HL-60 (cell line): ENCODE results near the gene MSX2.

ENCODE experiments used
- CTCF ChIP-seq: IDR thresholded peaks from one replicate; pipeline ENCODE4 v1.5.1; 2011; ENCODE audit warnings: low read length, control low read depth, inconsistent platforms; ENCODE audit not compliant: insufficient read depth
- GABPA ChIP-seq: IDR thresholded peaks from 2 replicates; pipeline ENCODE4 v1.6.1; 2012; ENCODE audit warnings: low read depth
- POLR2AphosphoS5 ChIP-seq: IDR thresholded peaks from 2 replicates; pipeline ENCODE4 v1.6.1; 2012; ENCODE audit warnings: low read depth
- SPI1 ChIP-seq: IDR thresholded peaks from 2 replicates; pipeline ENCODE4 v1.6.1; 2012; ENCODE audit warnings: low read depth, mild to moderate bottlenecking, borderline replicate concordance
- TF ChIP-seq, protein P1 (sequence below): IDR thresholded peaks from 2 replicates; pipeline ENCODE4 v1.6.1; 2012; ENCODE audit warnings: low read depth; ENCODE audit not compliant: insufficient replicate concordance

DNA sequence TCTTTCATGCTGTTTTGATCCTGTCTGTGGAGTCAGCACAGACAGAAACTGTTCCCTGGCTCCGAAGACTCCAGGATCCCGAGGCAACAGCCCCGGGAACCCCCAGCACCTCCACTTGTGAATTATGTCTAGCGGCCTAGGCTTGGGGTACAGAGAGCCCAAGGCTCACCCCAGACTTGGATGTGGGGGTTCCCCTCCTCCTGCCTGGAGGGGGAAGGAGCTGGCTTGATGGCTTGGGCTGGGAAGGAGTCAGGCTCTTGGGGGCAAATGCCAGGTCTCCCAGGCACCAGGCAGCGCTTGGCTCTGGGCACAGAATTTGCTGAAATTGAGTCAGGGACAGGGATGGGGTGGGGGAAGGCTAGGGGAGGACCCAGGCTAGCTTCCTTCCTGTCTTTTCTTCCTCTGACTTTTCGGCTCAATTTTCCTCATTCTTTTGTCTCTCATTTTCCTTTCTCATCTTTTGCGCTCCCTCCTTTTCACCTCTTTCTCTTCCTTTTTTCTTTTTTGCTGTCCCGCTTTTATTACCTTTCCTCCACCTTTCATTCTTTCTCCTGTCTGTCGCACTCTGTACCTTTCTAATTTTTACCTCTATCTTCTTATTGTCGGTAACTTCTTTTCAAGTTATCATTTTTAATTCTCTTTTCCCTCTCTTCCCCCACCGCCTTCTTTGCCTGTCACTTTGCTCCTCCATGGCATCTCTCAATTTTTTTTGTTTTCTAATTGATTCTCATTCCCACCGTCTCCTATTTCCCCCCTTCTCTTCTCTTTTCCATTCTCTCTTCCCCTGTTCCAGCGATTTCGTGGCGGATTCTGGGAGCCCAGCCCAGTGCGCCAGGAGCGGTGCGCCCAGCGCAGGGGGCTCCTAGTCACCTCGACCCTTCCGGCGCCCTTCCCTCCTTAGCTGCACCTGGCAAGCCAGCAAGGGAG, 10.5 kb downstream of the MSX2 start:
- TF ChIP-seq, protein P1, sequence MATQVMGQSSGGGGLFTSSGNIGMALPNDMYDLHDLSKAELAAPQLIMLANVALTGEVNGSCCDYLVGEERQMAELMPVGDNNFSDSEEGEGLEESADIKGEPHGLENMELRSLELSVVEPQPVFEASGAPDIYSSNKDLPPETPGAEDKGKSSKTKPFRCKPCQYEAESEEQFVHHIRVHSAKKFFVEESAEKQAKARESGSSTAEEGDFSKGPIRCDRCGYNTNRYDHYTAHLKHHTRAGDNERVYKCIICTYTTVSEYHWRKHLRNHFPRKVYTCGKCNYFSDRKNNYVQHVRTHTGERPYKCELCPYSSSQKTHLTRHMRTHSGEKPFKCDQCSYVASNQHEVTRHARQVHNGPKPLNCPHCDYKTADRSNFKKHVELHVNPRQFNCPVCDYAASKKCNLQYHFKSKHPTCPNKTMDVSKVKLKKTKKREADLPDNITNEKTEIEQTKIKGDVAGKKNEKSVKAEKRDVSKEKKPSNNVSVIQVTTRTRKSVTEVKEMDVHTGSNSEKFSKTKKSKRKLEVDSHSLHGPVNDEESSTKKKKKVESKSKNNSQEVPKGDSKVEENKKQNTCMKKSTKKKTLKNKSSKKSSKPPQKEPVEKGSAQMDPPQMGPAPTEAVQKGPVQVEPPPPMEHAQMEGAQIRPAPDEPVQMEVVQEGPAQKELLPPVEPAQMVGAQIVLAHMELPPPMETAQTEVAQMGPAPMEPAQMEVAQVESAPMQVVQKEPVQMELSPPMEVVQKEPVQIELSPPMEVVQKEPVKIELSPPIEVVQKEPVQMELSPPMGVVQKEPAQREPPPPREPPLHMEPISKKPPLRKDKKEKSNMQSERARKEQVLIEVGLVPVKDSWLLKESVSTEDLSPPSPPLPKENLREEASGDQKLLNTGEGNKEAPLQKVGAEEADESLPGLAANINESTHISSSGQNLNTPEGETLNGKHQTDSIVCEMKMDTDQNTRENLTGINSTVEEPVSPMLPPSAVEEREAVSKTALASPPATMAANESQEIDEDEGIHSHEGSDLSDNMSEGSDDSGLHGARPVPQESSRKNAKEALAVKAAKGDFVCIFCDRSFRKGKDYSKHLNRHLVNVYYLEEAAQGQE, result no peak
- TF ChIP-seq CTCF (no peak), POLR2AphosphoS5 (no peak), GABPA (no peak), SPI1 (no peak)
